Articular chondrocyte of knee joint (primary cell): ENCODE data around the gene TAF1C. TPM values are rescaled to one million over a fixed set of nuclear protein-coding genes. Genes with fewer than 3 reads are reported as not detected.

Source experiments
- total RNA-seq: library from RNA; depleted of rRNA; stranded (reverse); fragments of >200 nt; gene quantifications from 2 replicates; pipeline ENCODE4 v1.2.3, GENCODE V29; 2012

The TAF1C gene
- 15.8 and 17.9 TPM in 2 replicates for total RNA-seq

GRCh38 chr16:84186685-84187437, at the start of gene TAF1C:
Gene TAF1C, minus strand, starts transcription at chr16:84187057. Its CDS starts 2,069 bp downstream, at chr16:84184988.

GRCh38 chr16:84190731-84191388, 4.0 kb upstream of the TAF1C start, which contains the start of gene ADAD2:
Gene ADAD2, plus strand, starts transcription at chr16:84191157. Its CDS starts 74 bp downstream, at chr16:84191231.

GRCh38 chr16:84144859-84145639, 41.8 kb downstream of the TAF1C start, which contains the start of the genes DNAAF1 and HSDL1:
Gene DNAAF1, plus strand, starts transcription at chr16:84145308. Its CDS starts 133 bp downstream, at chr16:84145441.
Gene HSDL1, minus strand, starts transcription at chr16:84145177. Its CDS starts 13,856 bp downstream, at chr16:84131321.

Other genes starting within 250 kb of the TAF1C start
- gene OSGIN1, start 233.8 kb downstream of the TAF1C start, total RNA-seq, result 3.9 and 4.1 TPM in 2 replicates
- 0.13 TPM in 1 of 2 replicates, not detected in the other for gene NECAB2, start 218.8 kb downstream of the TAF1C start, total RNA-seq
- gene SLC38A8, start 144.3 kb downstream of the TAF1C start, total RNA-seq, result not detected in 2 replicates
- gene MBTPS1, start 70.1 kb downstream of the TAF1C start, total RNA-seq, result 96.6 and 112 TPM in 2 replicates
- gene HSDL1, start 41.9 kb downstream of the TAF1C start, total RNA-seq, result 17.9 and 19.8 TPM in 2 replicates
- 0.11 TPM in 1 of 2 replicates, not detected in the other for gene DNAAF1, start 41.7 kb downstream of the TAF1C start, total RNA-seq
- not detected in 2 replicates for gene ADAD2, start 4.1 kb upstream of the TAF1C start, total RNA-seq
- gene KCNG4, start 53.0 kb upstream of the TAF1C start, total RNA-seq, result not detected in 2 replicates
- 0.43 and 0.52 TPM in 2 replicates for gene WFDC1, start 107.8 kb upstream of the TAF1C start, total RNA-seq
- gene ATP2C2, start 181.5 kb upstream of the TAF1C start, total RNA-seq, result not detected in 2 replicates